Thyroid gland (tissue), 4 donors: Measurements from ENCODE around the gene KCNB1.

Source experiments
- POLR2A ChIP-seq, 2 donors: fragments of 450-650 bp; IDR thresholded peaks; one replicate each; pipeline ENCODE4 v1.6.1; 2017; ENCODE audit warnings: antibody characterized with exemption in 2 of 2, mild to moderate bottlenecking in 2 of 2, moderate library complexity in 1 of 2
- TF ChIP-seq, protein P1 (sequence below), 6 experiments: fragments of 200-600 bp in 3 of 6; fragments of 450-650 bp in 3 of 6; sonication (generic) in 3 of 6; IDR thresholded peaks; one replicate each; pipeline ENCODE4 v1.5.1; 2016 to 2019; ENCODE audit warnings: antibody characterized with exemption in 6 of 6, mild to moderate bottlenecking in 2 of 6, inconsistent platforms in 1 of 6, moderate library complexity in 1 of 6

DNA sequence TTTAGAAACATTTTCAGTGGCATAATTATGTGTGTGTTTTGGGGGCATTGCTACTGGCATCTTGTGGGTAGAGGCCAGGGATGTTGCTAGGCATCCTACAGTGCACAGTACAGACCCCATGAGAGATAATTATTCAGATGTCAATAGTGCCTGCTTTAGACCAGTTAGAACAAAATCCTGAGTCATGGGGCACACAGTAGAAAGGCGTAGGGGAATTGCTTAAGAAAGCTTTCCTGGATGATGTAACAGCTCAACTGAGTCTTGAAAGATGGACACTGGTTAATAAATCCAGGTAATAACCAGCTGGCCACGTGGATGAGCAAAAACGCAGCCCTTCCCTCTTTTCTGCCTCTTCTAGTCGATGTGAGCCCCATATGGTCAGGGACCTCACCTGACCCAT is 51.1 kb downstream of the KCNB1 start:
- TF ChIP-seq, protein P1, sequence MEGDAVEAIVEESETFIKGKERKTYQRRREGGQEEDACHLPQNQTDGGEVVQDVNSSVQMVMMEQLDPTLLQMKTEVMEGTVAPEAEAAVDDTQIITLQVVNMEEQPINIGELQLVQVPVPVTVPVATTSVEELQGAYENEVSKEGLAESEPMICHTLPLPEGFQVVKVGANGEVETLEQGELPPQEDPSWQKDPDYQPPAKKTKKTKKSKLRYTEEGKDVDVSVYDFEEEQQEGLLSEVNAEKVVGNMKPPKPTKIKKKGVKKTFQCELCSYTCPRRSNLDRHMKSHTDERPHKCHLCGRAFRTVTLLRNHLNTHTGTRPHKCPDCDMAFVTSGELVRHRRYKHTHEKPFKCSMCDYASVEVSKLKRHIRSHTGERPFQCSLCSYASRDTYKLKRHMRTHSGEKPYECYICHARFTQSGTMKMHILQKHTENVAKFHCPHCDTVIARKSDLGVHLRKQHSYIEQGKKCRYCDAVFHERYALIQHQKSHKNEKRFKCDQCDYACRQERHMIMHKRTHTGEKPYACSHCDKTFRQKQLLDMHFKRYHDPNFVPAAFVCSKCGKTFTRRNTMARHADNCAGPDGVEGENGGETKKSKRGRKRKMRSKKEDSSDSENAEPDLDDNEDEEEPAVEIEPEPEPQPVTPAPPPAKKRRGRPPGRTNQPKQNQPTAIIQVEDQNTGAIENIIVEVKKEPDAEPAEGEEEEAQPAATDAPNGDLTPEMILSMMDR (IDR thresholded peaks at IDR 0.05) = no peak
- no peak for TF ChIP-seq POLR2A (IDR thresholded peaks at IDR 0.05)
